MM.1S (cell line): ENCODE data around the gene CHMP6.

ENCODE experiments used
- CTCF ChIP-seq: fragments of 300-600 bp; sonication (generic); IDR thresholded peaks from 2 replicates; pipeline ENCODE4 v1.5.1; 2016; ENCODE audit warnings: antibody characterized with exemption, low read length, mixed read lengths
- EZH2 ChIP-seq: fragments of 300-600 bp; sonication (generic); optimal IDR thresholded peaks from 2 replicates; pipeline ENCODE3; 2017; ENCODE audit warnings: low read depth, mild to moderate bottlenecking, antibody characterized with exemption, low read length, mixed read lengths
- EZH2phosphoT487 ChIP-seq: fragments of 300-600 bp; sonication (generic); IDR thresholded peaks from 2 replicates; pipeline ENCODE4 v1.6.1; 2018; ENCODE audit warnings: antibody characterized with exemption, low read length

- TF ChIP-seq CTCF (no peak), EZH2 (no peak), EZH2phosphoT487 (no peak)
These were observed 26.6 kb downstream of the CHMP6 start for GRCh38 chr17:81018044-81018802.
